GM19240 (cell line): ENCODE measurements around the gene DOCK1.
"Not testable (repeated sequence)": the region's sequence is repeated elsewhere in the genome, so short reads cannot be mapped to it uniquely, and the experiment has no call there.

Experiments used
- DNase-seq: peaks from one replicate; pipeline ENCODE4 v3.0.0; 2011; ENCODE audit warnings: low spot score; ENCODE audit not compliant: insufficient read length

The DOCK1 gene

DNA sequence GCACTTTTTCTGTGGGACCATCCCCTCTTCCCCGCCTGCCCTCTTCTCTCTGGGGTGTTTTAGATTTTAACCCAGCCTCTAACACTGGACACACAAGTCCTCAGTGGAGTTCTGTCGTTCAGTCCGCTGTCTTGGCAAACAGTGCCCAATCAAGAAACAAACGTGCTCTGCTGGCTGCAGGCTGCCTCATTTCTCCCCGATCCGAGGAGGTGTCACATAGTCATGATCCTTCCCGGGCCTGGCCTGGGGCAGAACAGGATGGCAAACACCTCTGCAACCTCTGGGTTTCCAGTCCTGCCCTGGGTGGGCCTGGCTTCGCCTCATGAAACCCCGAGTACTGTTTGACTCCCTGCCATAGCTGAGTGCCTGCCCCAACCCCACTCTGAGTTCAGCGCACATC is 402.1 kb downstream of the DOCK1 start:
- DNase-seq, result no peak

DNA sequence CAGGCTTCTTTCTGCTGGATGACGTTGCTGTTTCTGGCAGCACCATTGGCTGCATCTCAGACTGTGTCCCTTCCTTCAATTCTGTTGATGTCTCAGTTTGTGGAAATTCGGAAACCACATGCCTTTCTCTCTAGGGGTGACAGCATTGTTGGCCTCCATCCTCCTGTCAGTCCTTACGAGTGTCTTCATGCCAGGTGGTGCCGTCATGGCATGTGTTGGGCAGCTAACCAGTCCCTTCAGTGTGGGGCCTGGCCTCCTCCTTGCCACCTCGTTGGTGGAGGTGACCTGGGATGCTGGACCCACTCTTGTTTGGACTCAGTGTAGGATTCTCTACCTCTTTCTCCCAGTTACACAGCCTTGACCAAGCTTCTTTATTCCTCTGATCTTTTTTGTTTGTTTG is 402.8 kb downstream of the DOCK1 start:
- no peak for DNase-seq

DNA sequence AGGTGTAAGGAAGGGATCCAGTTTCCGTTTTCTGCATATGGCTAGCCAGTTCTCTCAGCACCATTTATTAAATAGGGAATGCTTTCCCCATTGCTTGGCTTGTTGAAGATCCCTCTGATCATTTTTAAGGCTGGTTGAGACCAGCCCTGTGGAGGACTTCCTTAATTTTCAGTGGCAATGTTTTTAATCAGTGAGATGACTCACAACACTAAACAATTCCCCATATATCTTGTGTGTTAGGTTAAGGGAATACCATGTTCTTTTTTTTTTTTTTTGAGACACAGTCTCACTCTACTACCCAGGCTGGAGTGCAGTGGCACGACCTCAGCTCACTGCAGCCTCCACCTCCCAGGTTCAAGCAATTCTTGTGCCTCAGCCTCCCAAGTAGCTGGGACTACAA is 404.4 kb downstream of the DOCK1 start:
- not testable (repeated sequence) for DNase-seq

DNA sequence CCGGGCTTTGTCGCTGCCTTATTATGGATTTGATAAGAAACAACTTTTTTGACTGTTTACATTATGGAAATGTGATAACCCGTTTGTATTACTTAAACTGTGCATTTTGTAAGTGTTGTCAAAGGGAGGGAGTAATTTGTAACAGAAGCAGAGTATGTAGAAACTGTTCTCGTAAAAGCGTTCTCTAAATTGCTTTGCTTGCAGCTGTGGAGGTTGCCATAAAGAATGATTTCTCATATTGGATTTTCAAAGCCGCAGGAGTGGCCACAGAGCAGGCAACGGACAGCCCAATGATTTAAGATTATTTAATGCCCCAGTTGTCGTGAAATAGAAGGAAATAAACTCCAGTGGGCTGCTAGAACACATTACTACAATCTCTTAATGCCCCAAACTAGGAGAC is 405.2 kb downstream of the DOCK1 start:
- no peak for DNase-seq

DNA sequence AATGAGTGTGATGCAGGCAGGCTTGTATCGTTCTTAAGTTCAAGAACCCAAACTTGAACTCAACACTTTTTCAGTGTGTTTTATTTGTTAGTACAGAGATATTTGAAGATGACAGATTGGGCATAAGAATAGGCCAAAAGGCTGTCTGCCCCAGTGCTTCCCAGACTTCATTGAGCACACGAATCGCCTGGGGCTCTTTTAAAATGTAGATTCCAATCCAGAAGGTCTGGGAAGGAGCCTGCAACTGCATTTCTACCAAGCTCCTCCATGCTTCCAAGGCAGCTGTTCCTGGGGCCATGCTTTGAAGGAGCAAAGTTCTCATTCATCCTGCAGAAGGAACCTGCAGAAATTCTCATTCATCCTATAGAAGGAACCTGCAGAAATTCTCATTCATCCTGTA is 405.7 kb downstream of the DOCK1 start:
- no peak for DNase-seq

DNA sequence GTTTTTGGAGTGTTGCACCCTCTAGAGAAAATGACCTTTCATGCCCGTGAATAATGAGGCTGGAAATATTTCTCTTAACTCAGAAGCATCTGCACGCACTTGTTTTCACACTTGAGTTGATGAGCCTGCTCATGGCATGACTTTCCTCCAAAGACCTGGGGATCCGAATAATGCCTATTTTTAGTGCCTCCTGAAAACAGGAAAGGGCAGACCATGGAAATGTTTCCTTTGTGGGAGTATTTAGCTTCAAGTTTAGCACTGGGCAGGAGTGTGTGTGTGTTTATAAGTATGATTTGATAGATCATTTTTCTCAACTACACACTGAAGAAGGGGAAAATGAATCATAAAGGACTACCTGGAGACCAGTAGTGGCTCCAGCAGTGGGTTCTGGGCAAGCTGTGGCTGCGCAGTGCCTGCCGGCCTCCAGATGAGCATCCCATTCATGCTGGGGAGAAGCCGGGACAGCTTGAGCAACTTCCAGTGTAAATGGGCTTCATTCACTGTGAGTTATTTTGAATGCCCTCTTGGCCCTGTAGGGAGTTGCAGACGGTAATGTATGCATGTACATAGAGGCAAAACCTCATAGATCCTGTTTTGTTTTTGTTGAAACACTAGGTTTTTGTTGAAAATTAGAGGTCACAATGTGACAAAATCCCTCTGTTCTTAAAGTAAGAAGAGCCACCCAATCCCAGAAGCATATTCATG is 408.9 kb downstream of the DOCK1 start:
- no peak for DNase-seq

DNA sequence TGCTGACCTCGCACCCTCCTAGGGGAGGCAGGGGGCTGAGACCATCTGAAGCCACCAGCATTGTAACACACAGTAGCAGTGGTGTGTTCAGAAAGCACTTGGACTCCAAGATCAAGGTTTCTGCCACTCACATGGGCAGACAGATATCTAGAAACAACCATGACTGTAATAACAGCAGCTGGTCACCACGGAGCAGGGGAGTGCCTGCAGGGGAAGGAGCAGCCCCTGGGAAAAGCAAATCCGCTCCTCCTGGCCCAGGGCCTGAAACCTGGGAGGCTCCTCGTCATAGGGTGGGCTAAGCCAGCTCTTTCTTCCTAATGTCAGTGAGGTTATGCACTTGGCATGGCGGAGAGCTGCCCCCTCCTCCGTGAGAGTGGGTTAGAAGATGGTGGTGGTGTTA is 409.6 kb downstream of the DOCK1 start:
- DNase-seq, result no peak

DNA sequence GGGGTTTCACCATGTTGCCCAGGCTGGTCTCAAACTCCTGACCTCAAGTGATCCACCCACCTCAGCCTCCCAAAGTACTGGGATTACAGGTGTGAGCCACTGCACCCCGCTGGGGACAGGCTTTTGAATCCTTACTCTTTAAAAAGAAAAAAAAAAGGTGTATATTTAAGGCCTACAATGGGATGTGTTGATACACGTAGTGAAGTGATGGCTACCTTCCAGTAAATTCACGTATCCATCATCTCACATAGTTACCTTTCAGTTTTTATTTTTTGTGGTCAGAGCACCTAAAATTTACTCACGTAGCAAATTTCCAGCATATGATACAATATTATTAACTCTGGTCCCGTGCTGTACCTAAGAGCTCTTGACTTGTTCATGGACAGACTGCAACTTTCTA is 410.7 kb downstream of the DOCK1 start:
- no peak for DNase-seq

DNA sequence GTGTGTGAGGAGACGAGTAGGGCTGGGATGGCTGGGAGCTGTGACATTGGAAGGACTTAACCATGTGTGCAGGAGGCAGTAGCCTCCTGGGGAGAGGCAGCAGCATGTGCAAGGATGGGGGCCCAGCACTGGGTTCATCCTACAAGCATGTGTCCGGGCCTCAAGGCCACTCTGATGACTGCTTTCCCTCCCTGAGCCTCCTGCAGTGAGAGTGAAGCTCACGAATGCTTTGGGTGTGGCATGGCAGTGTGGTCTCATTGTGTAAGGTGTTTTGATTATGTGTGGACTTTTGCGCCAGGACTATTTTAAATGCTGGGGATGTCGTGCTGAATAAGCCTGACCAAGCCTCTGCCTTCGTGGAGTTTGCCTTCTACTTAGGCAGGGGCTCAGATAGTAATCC is 413.2 kb downstream of the DOCK1 start:
- no peak for DNase-seq

DNA sequence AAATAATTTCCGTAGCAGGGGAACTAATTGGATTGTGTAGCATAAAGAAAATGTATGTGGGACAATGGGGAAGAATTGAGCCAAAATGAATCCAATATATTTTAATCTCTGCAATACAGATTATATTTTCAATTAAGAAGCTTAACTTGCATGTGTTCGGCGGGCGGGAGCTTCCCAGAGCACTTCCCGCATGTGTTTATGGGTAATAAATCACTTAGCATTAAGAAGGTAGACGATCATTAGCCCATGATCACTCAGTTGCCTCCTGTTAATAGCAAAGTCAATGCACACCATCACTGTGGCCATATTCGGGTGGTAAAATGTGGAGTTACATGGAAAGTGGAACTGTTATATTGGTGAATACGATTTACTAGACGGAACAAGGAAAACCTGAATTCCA is 414.0 kb downstream of the DOCK1 start:
- no peak for DNase-seq

DNA sequence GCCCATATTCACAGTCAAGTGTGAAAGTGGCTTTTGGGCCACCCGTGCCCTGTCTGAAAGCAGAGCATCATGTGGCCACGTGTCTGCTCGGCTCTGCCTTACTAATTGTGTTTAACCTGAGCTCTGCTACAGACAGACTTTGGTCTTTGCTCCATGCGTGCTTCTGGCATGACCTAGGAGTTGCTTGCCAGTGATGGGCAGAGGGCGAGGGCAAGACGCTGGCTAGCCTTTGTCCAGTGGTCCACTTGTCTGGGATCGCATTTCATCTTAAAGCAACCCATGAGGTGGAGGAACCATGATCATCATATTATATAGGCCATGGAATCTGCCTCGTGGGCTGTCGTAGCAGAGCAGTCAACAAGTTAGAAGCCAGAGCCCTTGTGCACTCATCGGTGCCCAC is 414.5 kb downstream of the DOCK1 start:
- DNase-seq, result no peak

DNA sequence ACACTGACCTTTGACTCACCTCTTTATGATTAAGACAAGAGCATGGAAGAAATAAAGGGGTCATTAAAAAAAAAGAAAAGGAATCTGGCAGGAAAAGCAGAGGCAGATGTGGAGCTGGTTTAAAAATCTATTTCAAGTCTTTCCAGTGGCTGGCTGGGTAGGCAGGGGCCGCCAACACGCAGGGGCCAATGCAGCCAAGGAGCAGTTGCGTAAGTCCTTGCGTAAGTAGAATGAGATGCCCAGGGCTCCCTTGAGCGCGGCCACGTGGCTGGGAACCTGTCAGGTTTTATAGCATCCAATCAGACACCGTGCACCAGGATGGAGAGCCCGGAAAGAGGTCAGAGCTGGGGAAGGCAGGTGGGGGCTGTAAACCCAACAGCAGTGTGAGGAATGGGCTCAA is 414.9 kb downstream of the DOCK1 start:
- DNase-seq, result no peak

DNA sequence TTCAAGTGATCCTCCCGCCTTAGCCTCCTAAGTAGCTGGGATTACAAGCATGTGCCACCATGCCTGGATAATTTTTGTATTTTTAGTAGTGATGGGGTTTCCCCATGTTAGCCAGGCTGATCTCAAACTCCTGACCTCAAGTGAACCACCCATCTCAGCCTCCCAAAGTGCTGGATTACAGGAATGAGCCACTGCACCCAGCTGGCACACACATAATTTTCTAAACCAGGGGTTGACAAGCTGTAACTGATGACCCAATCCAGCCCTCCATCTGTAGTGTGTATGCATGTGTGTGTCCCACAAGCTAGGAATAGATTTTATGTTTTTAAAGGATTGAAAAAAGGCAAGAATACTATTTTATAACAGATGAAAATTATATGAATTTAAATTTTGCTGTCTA is 417.1 kb downstream of the DOCK1 start:
- DNase-seq, result no peak

DNA sequence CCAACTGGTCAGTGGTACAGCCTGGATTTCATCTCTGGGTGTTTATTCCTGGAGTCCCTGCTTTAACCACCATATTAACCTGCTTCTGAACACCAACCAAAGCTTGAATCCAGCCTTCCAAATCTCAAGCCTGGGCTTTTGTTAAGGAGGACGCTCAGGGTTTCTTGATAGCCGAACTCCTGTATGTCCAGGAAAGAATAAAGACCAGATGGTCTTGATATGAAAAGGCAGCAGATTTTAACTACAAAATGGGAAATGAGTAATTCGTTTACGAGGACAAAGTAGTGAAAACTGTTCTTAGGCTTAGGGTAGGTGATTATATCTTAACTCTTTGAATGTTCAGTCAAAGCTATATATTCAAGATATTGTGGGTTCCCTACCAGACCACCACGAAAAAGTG is 420.3 kb downstream of the DOCK1 start:
- no peak for DNase-seq

DNA sequence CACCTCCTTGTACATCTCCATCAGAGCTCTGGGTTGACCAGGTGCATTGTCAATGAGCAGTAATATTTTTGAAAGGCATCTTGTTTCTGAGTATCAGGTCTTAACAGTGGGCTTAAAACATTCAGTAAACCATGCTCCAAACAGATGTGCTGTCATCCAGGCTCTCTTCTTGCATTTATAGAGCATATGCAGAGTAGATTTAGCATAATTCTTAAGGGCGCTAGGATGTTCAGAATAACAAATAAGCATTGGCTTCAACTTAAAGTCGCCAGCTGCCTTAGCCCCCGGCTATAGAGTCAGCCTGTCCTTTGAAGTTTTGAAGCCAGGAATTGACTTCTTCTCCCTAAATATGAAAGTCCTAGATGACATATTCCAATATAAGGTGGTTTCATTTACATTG is 421.7 kb downstream of the DOCK1 start:
- no peak for DNase-seq

DNA sequence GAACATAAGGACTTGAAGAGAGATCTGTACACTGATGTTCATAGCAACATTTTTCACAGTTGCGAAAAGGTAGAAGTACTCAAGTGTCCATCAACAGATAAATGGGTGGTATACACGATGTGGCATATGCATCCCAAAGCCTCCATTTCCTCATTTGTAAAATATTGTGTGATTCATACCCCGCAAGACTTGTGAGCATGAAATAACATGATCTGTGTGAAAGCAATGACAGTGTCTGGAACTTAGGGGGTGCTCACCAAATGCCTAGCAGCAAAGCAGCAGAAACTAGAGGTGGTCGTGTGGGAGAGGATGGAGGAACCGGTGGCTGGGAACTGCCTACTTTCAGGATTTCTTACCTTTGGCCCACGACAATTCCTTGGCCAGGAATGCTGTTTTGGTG is 426.5 kb downstream of the DOCK1 start:
- no peak for DNase-seq

DNA sequence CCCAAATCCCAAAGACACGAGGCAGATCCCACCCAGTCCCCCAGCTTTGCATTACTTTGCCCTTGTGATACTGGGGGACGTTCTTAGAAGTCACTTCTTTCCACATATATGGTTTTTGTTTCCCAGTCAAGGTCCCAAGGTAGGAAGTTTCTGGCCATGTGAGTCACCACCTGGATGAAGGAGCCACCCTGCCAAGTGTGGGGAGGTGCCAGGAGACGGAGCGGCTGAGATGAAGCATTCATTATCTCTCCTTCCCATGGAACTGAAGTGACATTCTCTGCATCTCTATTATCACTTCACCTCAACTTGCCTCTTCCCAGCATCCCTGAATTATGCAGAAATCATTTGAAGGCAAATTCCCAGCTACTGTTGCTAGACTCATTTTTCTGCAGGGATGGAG is 427.4 kb downstream of the DOCK1 start:
- DNase-seq, result no peak

DNA sequence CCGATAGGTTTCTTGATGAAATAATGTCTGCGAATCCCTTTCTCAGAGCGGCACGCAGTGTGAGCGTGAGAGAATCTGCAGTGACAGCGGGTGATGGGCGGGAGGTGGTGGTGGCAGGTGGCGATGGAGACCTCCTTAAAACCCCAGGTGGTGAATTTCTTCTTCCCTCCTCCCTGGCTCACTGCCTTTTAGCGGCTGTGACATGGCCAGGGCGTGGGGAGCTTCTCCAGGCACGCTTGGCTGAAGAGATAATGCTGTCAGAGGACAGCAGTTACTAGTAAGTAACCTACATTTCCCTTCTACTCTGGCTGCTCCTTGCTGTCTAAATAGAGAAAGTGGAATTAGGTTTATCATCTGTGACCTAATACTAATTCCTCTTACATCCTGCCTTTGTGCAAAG is 432.6 kb downstream of the DOCK1 start:
- no peak for DNase-seq

DNA sequence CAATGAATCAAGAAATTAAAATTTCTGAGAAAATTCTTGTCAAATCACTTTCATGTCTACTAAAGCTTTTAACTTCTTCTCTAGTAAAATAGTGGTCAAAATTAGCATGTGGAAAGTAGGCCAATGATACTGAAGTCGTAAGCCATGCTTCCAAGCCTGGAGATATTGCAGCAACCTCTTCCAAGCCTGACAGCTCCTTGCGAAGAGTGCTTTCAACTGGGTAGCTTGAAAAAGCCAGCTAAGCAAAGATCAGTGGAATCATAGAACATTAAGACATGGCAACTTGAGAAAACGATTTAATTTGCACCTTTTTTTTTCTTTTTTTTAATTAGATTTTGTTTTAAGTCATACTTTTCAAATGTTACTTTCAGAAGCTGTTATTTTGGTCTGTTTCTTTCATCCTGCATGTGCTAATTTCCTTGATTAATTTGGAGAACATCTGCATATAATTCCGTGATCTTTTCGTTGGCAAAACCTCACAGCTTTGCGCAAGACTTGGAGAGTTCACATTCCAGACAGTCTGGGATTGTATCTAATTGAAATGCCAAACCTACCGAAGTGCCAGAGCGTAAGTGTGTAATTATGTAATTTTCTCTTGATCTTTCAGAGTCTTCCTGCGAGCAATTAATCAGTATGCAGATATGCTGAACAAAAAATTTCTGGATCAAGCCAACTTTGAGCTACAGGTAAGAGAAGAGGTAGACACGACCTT is 433.3 kb downstream of the DOCK1 start:
- no peak for DNase-seq

DNA sequence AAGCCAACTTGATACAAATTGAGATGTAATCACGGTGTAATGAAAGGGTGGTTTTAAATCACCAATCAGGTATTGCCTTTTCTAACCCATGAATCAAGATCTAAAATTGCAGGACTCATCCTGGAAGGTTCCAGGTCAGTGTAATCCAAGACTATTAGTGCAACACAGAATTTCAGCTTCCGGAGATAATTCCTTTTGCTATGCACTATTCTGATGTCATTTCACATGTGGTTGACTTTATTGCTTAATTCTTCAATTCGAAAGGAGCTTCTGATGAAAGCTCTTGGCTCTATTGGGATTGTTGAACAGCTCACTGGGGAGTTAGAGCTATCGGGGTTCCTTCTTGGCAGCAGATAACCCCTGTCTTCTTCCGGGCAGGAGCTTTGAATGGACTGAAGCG is 438.6 kb downstream of the DOCK1 start:
- no peak for DNase-seq

DNA sequence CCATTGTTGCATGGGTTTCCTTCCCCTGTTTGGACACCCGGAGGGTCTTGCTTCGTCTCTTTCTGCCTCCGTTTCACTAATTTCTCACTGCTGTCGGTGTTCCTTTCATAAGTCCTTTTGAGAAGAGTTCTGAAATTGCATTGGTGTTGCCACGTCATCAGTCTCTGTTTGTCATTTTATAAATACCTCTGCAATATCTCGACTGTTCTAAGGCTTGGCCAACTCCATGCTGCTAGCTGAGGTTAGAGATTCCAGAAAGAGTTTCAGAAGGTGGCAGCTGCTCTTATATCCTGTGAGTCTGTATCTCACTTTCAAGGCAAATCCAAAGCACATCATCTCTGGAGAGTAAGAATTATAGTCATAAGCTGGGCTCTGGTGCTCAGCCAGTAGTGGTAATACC is 439.1 kb downstream of the DOCK1 start:
- no peak for DNase-seq

DNA sequence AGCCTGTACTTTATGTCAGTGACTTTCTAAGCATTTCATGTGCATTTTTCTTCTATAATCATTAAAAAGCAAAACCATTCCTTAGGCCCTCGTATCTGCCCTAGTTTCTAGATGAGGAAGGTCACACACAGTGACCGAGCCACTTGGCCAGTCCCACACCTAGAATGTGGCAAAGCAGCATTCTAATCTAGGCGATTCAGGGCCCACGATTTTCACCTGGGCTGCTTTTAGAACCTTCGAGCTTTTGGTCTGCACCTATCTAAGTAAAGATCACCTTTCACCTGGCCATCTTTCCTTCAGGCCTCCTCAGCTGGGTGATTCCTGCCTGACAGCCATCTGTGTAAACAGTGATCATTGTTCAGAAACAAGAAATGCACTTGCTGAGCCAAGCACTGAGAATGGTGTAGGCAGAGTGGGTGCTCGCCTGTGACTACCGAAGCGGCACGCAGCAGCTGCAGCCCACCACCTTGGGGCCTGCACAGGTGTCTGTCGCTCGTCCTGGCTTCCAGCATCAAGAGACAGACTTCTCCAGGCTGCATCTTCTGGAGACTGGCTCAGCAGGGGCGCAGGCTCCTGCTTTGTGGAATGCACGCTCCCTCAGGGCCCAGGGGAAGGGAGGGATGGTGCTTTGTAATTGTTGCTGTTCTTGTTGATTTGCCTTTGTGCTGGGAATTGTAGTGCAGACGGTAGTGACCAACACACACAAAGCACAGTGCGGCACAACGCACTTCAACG is 440.2 kb downstream of the DOCK1 start:
- DNase-seq, result no peak

DNA sequence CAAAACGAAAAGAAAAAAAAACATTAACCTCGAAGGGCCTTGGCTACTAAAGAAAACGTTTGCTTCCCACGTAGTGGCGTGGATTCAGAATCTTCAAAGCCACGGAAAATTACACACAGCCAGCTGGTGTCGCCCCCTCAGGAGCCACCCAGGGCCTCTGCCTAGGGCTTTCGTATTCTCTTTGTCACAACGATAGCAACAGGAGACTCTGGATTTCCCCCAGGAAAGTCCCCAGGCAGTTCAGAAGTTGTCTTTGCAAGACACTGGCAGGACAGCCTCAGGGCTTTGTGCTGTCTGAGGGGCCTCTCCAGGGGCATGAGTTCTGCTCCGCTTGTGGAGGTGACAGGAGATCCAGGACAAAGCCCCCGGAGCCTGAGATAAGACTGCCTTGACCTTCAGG is 441.4 kb downstream of the DOCK1 start:
- DNase-seq, result no peak
